HL-60/S4 treated with phorbol 12-myristate 13-acetate at 8.2 ng/mL for 4 days and 3 days (cell line): Measurements from ENCODE around the gene GPR89B.
"Not testable (repeated sequence)": the region's sequence is repeated elsewhere in the genome, so short reads cannot be mapped to it uniquely, and the experiment has no call there.

Experiments
- in situ Hi-C: fragments of 300-500 bp; cut with MboI; formaldehyde crosslinking; loops from 2 replicates; pipeline ENCODE4 v1.15.0; 2022; ENCODE audit warnings: low sequenced_read_pairs

GPR89B gene

DNA sequence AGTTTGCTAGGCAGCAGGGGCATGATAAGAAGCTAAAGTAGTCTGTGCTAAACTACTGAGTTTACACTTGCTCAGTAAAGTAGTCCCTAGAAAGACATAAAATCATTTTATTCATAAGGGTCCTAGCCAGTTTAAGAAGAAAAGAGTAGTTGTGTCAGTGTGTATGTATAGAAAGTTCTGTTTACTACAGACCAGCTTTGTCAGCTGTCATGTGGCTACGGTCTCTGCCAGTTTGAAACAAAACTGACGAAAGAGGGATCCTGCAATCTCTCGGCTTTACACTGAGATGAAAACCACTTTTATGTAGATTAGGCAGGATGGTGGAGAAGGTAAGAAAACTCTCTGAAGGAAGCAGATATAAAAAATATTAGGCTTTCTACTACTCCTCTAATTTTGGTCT is 7.1 kb downstream of the GPR89B start:
- in situ Hi-C loops, result not testable (repeated sequence)

DNA sequence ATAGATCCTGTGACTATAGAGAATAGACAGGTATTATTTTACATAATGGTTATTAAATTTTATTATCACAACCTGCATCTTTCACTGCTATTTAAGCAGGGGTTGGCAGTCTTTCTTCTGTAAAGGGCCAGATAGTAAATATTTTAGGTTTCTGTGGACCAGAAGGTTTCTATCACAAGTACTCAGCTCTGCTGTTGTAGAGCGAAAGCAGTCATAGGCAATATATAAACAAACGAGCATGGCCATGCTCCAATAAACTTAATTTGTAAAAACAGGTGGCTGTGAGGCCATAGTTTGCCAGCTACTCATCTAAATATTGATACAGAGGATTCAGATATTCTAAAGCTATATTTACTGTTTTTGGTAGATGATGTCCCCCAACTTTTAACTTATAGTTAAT is 12.2 kb downstream of the GPR89B start:
- in situ Hi-C loops, result not testable (repeated sequence)

DNA sequence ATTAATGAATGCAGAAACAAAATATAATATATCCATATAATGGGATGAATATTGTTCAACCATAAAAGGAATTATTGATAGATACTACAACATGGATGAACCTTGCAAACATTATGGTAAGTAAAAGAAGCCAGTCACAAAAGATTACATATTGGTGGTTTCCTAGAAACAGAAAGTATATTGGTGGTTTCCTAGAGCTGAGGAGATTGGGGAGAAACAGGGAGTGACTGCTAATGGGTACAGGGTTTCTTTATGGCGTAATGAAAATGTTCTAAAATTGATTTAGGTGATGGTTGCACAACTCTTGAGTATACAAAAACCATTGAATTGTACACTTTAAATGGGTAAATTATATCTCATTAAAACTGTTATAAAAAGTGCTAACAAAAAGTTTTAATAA is 14.3 kb downstream of the GPR89B start:
- in situ Hi-C loops, result not testable (repeated sequence)

DNA sequence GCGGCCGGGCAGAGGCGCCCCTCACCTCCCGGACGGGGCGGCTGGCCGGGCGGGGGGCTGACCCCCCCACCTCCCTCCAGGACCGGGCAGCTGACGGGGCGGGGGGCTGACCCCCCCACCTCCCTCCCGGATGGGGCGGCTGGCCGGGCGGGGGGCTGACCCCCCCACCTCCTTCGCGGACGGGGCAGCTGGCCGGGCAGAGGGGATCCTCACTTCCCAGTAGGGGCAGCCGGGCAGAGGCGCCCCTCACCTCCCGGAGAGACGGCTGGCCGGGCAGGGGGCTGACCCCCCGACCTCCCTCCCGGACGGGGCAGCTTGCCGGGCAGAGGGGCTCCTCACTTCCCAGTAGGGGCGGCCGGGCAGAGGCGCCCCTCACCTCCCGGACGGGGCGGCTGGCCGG is 21.3 kb downstream of the GPR89B start:
- in situ Hi-C loops, result not testable (repeated sequence)

DNA sequence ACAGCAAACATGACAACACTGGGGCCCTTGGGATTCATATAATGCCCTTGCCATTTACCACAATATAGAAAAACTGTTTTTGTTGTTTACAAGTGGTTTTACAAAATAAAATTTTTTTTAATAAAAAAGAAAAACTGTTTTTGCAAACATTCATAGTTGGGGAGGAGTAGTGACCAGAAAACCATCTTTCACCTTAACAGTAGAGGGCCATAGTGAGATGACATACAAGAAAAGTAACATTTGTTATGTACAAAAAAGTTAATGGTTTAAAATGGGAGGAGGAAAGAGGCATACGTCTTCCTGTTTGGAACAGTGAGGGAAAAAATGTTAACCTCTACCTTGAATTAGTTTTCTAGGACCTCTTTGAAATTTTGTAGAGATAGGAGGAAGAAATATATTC is 30.7 kb downstream of the GPR89B start:
- in situ Hi-C loops, result not testable (repeated sequence)

DNA sequence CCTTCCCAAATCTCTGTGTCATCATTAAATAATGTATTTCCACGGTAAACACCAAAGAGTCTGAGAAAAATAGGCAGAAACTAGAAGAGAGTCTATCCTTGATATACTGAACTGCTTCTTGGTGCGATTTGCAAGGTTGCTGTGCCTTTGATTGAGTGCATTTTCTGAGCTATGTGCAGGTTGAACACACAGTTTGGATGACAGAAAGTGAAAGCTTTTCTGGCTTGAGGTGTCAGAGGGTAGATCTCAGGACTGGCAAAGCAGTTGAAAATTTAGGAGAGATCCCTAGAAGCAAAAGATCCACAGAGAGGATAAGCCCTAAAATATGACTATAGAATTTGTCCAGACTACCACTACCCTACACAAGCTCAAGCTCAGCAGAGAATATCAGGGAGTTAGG is 31.5 kb downstream of the GPR89B start:
- in situ Hi-C loops, result not testable (repeated sequence)

DNA sequence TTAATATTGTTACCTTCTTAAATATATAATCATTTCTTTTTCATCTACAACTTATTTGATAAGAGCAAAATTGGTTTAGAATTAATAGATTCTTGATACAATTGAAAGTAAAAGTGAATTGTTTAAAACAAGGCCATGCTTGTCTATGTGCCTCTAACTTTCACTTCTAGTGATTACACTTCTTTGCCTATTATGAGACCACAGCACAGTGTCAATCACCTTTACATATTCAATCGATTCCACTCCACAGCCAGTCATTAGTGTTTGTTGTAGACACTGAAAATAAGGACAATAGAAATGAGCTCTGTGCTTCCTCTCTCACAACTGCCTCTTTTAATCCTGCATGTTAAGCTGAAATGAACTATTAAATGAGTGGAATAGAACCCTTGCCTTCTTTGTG is 36.4 kb downstream of the GPR89B start:
- in situ Hi-C loops, result not testable (repeated sequence)

DNA sequence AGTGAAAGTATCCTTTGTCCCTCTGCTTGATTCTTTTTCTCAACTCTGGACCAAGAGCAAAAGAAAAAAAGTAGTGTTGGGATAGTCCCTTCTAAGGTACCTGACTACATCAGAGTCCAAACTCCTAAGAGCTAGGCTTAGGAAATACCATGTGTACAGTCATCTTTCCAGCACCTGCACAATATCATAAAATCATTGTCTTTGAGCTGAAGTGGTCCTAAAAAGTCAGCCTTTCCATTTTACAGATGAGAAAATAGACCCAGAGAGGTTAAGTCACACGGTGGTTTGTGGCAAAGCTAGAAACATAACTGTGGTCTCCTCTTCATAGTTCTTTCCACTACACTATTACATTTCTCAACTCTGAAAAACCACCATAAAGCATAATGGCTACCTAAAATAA is 38.4 kb downstream of the GPR89B start:
- in situ Hi-C loops, result not testable (repeated sequence)

DNA sequence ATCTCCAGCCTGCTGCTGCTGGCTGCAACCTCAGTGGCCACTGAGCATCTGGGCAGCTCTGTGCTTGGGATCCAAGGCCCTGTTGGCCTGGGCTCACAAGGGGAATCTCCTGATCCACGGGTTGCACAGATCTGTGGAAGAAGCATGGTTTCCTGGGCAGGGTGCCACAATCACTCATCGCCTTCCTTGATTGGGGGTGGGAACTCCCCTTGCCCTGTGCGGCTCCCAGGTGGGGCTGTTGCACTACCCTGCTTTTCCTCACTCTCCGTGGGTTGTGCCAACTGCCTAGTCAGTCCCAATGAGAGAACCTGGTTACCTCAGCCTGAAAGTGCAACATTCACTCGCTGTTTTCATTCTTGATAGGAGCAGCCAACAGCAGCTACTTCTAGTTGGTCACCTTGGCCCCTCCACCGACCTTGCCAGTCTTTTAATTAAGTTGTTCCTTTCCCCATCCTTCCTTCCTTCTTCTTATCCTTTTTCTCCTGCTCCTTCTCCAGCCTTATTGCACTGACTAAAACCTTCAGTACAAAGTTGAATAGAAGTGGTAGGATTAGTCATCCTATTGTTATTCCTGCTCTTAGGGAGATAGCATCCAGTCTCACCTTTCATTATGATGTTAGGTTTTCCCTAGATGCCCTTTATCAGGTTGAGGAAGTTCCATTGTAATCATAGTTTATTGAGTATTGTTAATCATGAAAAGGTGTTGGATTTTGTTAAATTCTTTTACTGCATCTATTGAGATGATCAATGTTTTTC is 50.9 kb downstream of the GPR89B start:
- in situ Hi-C loops, result not testable (repeated sequence)

DNA sequence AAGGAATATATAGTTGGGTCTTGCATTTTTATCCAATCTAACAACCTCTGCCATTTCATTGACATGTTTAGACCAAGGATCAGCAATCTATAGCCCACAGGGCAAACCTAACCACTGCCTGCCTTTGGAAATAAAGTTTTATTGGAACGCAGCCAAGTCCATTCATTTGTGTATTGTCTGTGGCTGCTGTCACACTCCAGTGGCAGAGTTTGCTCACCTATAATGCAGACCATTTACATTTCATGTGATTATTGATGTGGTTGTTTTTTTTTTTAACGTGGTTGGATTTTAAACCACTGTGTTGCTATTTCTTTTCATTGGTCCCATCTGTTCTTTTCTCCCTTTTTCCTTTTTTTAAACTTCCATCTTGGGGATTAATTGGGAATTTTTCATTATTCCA is 57.2 kb downstream of the GPR89B start:
- in situ Hi-C loops, result not testable (repeated sequence)

DNA sequence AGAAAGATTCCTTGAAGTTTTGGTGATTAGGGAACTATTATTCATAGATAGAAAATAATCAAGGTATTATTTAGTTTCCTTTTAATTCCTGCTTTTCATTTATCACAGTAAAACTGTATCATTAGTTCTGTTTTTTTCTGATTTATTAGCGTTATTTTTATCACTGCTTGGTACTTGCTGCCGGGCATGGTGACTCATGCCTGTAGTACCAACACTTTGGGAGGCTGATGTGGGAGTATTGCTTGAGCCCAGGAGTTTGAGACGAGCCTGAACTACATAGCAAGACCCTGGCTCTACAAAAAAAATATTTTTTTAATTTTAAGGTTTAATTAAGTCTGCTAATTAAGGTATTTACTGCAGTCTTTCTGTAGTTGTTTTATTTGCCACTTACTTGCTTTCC is 59.7 kb downstream of the GPR89B start:
- in situ Hi-C loops, result not testable (repeated sequence)

DNA sequence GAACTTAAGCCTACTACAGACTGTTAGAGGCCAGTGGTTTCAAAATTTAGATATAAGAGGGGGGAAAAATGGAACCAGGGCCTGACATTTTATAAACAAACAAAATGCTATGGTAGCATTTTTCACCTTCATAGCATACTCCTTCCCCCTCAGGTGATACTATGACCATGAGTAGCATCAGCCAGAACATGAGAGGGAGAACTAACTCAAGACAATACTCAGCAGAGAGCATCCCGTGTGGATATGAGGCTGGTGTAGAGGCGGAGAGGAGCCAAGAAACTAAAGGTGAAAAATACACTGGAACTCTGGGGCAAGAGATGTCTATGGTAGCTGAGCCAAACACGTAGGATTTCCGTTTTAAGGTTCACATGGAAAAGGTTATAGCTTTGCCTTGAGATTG is 64.7 kb downstream of the GPR89B start:
- in situ Hi-C loops, result not testable (repeated sequence)

DNA sequence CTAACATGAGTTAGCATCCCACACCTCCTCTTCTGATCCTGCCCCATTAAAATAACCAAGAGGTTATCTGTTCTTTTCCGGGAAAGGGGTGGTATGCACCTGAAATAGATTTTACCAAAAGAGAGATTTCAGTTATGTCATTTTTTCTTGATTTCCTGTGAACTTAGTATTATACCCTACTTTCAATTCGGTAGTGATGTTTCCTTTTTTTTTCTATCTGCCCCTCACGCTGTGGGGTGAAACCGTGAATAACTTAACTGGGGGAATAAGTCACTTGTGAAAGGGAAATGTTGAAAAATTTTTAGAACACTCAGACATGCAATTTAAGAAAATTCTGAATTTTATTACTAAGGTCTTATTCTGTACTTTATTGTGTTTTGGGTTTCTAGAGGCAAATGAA is 65.2 kb downstream of the GPR89B start:
- in situ Hi-C loops, result not testable (repeated sequence)

DNA sequence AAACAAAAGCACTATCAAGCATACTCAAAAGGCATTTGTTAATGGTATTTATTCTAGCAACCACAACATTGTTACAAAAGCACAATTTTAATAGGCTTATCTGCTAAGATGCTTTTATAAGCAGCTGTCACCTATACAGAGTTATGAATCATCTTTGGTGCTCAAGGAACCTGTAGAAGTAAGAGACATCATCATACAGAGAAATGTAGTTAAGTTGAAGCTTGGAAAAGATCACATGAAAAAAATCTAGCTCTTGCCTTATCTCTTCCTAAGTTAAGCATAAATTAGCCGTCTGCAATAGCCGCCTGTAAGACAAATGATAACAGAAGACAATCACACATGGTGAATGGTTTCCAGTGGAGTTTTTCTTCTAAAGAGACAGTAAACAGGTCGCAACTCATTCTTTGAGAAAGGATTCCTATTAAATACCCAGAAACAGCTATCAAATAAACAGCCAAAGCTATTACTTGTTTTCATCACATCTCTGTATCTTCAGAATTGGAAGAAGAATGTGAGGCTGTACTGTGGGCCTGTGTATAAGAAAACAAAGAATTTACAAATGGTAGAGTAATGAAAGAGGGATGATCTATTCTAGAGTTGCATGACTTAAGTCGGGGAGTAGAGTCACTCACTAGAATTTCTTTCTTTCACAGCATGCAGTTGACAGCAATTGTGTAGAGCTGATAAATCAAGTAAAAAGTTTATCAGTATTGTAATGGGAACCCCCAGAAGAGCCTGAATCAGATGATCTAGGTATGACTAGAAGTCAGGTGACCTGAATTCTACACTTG is 65.8 kb downstream of the GPR89B start:
- in situ Hi-C loops, result not testable (repeated sequence)

DNA sequence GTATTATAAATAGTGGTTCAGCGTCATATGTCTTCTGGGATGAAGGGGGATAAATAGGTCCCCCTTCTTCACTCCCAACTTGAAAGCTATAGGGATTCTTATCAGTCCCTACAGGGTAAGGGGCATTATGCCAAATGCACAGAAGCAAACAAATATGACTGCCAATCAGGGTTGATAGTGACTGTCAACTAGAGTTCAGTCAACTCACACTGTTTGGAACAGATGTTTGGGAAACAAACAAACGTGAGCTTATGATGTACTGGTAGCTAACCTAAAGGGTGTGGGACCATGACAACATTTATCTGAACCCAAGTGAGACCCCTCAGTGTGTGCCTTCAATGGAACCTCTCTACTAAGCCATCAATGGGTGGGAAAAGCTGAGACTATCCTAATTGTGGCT is 67.9 kb downstream of the GPR89B start:
- in situ Hi-C loops, result not testable (repeated sequence)

DNA sequence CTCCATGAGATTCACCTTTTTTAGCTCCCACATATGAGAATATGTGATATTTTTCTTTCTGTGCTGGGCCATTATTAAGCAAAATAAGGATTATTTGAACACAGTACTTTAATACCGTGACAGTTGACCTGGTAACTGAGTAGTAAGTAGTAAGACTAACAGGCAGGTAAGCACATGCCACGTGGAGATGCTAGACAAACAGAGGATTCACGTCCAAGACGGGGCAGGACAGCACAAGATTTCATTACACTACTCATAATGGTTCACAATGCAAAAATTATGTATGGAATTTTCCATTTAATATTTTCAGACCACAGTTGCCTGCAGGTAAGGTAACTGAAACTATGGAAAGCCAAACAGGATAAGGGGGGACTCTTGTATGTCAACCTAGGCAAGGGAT is 79.5 kb downstream of the GPR89B start:
- in situ Hi-C loops, result not testable (repeated sequence)

DNA sequence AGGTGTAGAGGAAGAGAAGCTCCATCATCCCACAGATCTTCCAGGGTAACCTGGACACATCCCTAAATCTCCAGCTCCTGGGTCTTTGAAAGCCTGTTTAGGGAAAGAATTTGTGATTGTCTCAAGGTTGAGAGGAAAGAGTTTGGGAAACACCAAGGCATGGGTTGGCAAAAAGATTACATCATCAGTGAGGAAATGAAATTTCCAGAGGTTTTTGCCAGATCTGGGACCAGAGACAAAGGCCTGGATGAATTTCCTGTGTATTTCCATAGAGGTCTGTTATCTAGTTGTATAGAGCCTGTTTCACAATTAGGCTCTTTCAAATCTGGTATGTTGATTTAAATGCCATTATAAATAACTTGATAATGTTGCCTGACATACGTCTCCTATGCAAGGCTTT is 82.3 kb downstream of the GPR89B start:
- in situ Hi-C loops, result no loop called here

DNA sequence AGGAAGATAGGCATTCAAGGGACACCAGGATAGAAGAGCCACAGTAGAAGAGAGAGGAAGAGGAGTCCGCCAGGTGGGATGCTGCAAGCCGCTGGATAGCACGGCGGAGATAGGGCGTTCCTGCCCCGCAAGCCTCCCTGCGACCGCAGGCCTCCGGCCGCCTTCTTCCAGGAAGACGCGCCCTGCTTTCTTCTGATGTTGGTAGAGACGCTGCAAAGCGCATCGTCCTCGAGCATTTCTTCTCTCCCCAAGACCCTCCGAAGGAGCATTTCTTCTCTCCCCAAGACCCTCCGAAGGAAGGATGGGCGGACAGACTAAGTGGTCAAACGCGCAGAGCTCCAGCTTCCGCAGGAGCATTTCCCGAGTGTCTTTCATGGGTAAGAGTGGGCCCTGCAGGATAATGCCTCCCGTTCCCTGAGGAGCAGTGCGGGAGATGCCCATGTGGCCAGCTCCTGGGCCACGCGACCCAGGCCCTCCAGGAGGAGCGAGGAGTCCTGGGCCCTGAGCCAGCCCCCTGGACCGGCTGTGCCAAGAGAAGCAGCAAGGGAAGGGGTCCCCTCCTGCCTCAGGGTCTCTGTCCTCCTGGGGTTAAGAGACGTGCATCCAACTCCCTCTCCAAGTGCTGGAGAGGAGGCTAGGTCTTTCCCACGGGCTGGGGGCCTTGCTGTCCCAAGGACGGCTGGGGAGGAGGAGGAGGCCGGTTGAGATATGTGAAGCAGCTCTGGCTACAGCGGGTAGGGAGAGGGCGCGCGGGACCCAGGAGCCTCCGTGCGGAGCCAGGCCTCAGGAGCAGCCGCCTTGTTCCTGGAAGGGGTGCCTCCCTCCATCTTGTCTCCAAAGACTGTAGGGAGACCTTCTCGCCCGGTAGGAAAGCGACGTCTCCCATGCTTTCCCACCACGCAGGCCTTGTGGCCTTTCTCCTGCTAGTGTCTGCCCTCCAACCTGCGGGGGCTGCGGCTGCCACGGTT is 85.2 kb downstream of the GPR89B start:
- in situ Hi-C loops, result not testable (repeated sequence)

DNA sequence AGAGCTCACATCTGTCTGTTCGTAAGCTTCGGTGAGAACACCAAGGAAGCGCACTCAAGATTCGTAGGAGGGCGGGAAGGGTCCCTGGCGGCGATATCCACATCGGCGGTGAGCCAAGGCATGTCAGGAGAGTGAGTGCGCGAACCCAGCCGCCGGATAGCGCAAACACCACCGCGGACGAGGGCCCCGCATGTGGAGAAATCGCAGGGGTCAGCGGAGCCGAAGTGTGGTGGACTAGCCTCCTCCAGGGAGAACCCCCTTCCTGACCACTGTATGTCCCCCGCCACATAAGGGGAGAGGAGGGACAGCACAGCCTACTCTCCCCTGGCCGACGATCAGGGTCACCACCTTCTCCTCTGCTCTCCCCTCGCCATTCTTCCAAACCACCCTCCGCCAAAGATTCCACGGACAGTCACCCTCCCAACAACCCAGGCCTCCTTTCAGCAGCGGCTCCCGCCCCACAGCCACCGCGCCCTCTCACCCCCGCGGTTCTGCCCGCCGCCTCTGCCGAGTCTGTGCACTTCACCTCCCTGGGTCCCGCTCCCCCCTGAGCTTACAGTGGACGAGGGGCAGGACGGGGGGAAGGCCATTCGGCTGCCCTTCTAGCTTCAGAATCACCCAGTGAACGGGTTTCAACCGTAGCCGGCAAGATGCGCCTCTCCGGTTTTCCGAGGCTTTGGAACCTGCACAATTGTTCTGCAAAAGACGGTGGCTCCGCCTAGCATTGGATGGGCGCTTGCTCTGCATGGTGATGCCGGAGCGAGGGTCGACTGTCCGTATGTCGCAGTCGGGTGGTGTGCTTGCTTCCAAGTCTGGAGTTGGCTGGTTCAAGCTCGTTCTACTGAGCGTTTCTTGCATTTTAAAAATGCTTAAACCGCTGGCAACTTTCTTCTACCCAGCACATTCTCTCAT is 86.3 kb downstream of the GPR89B start:
- in situ Hi-C loops, result not testable (repeated sequence)

DNA sequence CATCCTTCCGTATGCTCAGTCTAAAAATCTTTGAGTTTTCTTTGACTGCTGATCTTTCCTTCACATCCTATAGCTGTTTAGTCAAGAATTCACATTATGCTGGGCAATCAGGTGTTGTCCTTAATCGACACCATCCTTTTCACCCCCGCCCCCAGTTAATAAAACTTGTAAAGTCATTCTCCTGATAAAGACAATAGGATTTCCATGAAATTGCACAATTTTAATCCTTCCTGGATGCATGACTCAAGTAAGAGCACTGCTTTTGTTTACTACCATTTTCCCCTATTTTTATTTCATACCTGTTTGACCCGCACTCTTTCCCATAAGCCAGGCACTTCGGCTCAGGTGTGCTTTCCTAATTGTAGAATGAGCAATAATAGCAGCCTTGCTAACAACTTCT is 96.7 kb downstream of the GPR89B start:
- in situ Hi-C loops, result not testable (repeated sequence)
